ENCODE data around the gene SPIRE2.
"Not testable (repeated sequence)": the region's sequence is repeated elsewhere in the genome, so short reads cannot be mapped to it uniquely, and the experiment has no call there.

Gene SPIRE2

GRCh38 chr16:89828199-89828869 is at the start of gene SPIRE2:
SPIRE2 (plus strand) TSS chr16:89828475; CDS start chr16:89828551, 76 bp downstream.
- DNase-seq = no peak

GRCh38 chr16:89779231-89779908 is 48.9 kb upstream of the SPIRE2 start:
- DNase-seq = no peak

- no peak for DNase-seq
These were observed 48.4 kb upstream of the SPIRE2 start for GRCh38 chr16:89779909-89780305.

- DNase-seq = no peak
These were observed 45.8 kb upstream of the SPIRE2 start for GRCh38 chr16:89782489-89782888.

GRCh38 chr16:89783952-89784351 is 44.3 kb upstream of the SPIRE2 start:
- DNase-seq = not testable (repeated sequence)

GRCh38 chr16:89784406-89784805 is 43.9 kb upstream of the SPIRE2 start:
- no peak for DNase-seq

GRCh38 chr16:89785523-89786155 is 42.6 kb upstream of the SPIRE2 start:
- no peak for DNase-seq

- DNase-seq = no peak
These were observed 41.6 kb upstream of the SPIRE2 start for GRCh38 chr16:89786474-89787364.

GRCh38 chr16:89787365-89787805 is 40.9 kb upstream of the SPIRE2 start:
- no peak for DNase-seq

- no peak for DNase-seq
These were observed 36.8 kb upstream of the SPIRE2 start for GRCh38 chr16:89791278-89791995.

- DNase-seq = not testable (repeated sequence)
These were observed 35.2 kb upstream of the SPIRE2 start for GRCh38 chr16:89793092-89793491.

GRCh38 chr16:89793955-89794354 is 34.3 kb upstream of the SPIRE2 start:
- no peak for DNase-seq

- DNase-seq = no peak
These were observed 32.6 kb upstream of the SPIRE2 start for GRCh38 chr16:89795676-89796075.

- no peak for DNase-seq
These were observed 32.2 kb upstream of the SPIRE2 start for GRCh38 chr16:89796104-89796503.

- no peak for DNase-seq
These were observed 30.1 kb upstream of the SPIRE2 start for GRCh38 chr16:89798126-89798525.

- DNase-seq = no peak
These were observed 29.4 kb upstream of the SPIRE2 start for GRCh38 chr16:89798832-89799370.

GRCh38 chr16:89801800-89802199 is 26.5 kb upstream of the SPIRE2 start:
- DNase-seq = no peak

GRCh38 chr16:89805136-89805905 is 23.0 kb upstream of the SPIRE2 start:
- DNase-seq = no peak

GRCh38 chr16:89806589-89807193 is 21.6 kb upstream of the SPIRE2 start:
- not testable (repeated sequence) for DNase-seq

GRCh38 chr16:89808475-89808874 is 19.8 kb upstream of the SPIRE2 start:
- DNase-seq = no peak

GRCh38 chr16:89811321-89811720 is 17.0 kb upstream of the SPIRE2 start:
- no peak for DNase-seq
